ENCODE data around the gene AKAP9. TPM values are rescaled to one million over a fixed set of nuclear protein-coding genes. Genes with fewer than 3 reads are reported as not detected.
A peak's percentile ranks its signal among the peaks of the same experiment; 100 is the strongest.
"Not testable (repeated sequence)": the region's sequence is repeated elsewhere in the genome, so short reads cannot be mapped to it uniquely, and the experiment has no call there.

AKAP9 gene
- total RNA-seq, 4 donors from 2014 or later: 188 to 236 (median 192) TPM

- H3K4me3 ChIP-seq: no peak overlapping the region
- H3K27me3 ChIP-seq: no peaks in the 10 kb centered on the region
- H3K4me1 ChIP-seq: no peaks in the 10 kb centered on the region
- no peak for DNase-seq
- TF ChIP-seq POLR2A (IDR thresholded peaks at IDR 0.05) (no peak), CTCF (IDR thresholded peaks at IDR 0.05) (no peak)
- peaks cover 0 to 89% (median 0%) of the 10 kb centered on the region in 3 donors for H3K36me3 ChIP-seq
- H3K9me3 ChIP-seq: no peaks in the 10 kb centered on the region
- no peak overlapping the region for H3K27ac ChIP-seq
Observed at GRCh38 chr7:92020636-92021035, 80.0 kb downstream of the AKAP9 start.

DNA sequence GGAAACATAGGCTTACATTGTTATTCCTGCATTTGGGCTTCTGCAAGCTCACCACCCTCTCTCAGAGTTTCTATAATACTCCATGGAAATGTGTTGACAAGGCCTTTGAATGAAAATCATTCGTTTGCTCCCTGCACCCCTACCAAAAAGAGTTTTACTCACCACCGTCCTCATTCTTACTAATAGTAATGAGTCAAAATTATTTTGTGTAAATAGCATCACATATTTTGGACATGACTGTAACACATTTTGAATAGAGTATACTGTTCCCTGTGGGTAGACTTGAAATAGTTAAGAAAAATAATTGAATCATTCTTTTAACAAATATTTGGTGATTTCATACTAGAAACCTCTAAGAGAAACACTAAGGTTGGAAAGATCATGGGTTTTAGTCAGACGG is 84.6 kb downstream of the AKAP9 start:
- H3K4me1 ChIP-seq: no peaks in the 10 kb centered on the region
- peaks cover 0 to 12% (median 0%) of the 10 kb centered on the region in 4 donors for H3K9me3 ChIP-seq
- no peak overlapping the region for H3K4me3 ChIP-seq
- peaks cover 0 to 80% (median 0%) of the 10 kb centered on the region in 3 donors for H3K36me3 ChIP-seq
- no peaks in the 10 kb centered on the region for H3K27me3 ChIP-seq
- no peak for DNase-seq
- peak overlapping the region in 1 of 4 donors; percentile 14 for H3K27ac ChIP-seq
- TF ChIP-seq POLR2A (IDR thresholded peaks at IDR 0.05) (no peak), CTCF (IDR thresholded peaks at IDR 0.05) (no peak)

DNA sequence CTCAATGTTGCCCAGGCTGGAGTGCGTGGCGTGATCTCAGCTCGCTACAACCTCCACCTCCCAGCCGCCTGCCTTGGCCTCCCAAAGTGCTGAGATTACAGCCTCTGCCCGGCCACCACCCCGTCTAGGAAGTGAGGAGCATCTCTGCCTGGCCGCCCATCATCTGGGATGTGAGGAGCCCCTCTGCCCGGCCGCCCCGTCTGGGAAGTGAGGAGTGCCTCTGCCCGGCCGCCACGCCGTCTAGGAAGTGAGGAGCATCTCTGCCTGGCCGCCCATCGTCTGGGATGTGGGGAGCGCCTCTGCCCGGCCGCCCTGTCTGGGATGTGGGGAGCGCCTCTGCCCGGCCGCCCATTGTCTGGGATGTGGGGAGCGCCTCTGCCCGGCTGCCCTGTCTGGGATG is 86.0 kb downstream of the AKAP9 start:
- peaks cover 0 to 81% (median 0%) of the 10 kb centered on the region in 3 donors for H3K36me3 ChIP-seq
- peak overlapping the region in 1 of 4 donors; percentile 14 for H3K27ac ChIP-seq
- H3K9me3 ChIP-seq: peaks cover 0 to 12% (median 0%) of the 10 kb centered on the region in 4 donors
- H3K27me3 ChIP-seq, H3K4me3 ChIP-seq, DNase-seq, H3K4me1 ChIP-seq: not testable (repeated sequence)

- not testable (repeated sequence) for H3K27ac ChIP-seq, H3K4me1 ChIP-seq, H3K27me3 ChIP-seq, H3K4me3 ChIP-seq, DNase-seq
- peaks cover 0 to 12% (median 0%) of the 10 kb centered on the region in 4 donors for H3K9me3 ChIP-seq
- H3K36me3 ChIP-seq: peaks cover 0 to 80% (median 0%) of the 10 kb centered on the region in 3 donors
Observed at GRCh38 chr7:92027128-92027527, 86.5 kb downstream of the AKAP9 start.

GRCh38 chr7:92028226-92028625 is 87.6 kb downstream of the AKAP9 start:
- no peak for DNase-seq
- no peaks in the 10 kb centered on the region for H3K4me1 ChIP-seq
- TF ChIP-seq CTCF (IDR thresholded peaks at IDR 0.05) (no peak), POLR2A (IDR thresholded peaks at IDR 0.05) (no peak)
- H3K4me3 ChIP-seq: no peak overlapping the region
- H3K27ac ChIP-seq: no peak overlapping the region
- H3K27me3 ChIP-seq: no peaks in the 10 kb centered on the region
- H3K36me3 ChIP-seq: peaks cover 0 to 71% (median 0%) of the 10 kb centered on the region in 3 donors
- H3K9me3 ChIP-seq: peaks cover 0 to 12% (median 0%) of the 10 kb centered on the region in 4 donors

DNA sequence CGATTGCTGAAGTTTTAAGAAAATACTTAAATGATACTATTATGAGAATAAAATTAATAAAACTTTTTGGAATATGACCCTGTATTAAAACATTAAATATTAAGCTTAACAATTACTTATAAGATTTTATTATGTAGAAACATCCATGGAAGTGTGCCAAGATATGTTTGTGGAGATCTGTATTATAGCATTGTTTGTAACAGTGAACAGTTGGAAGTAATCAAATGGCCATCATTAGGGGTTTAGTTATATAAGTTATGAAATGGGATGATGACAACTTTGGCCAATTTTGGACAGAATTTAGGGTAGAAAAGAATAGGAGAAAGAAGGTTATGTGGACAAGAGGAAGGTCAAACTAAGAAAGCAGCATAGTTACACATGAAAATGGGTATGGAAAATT is 88.0 kb downstream of the AKAP9 start:
- no peak overlapping the region for H3K4me3 ChIP-seq
- H3K4me1 ChIP-seq: no peaks in the 10 kb centered on the region
- H3K27ac ChIP-seq: no peak overlapping the region
- H3K9me3 ChIP-seq: peaks cover 0 to 12% (median 0%) of the 10 kb centered on the region in 4 donors
- no peaks in the 10 kb centered on the region for H3K27me3 ChIP-seq
- no peak for DNase-seq
- peaks cover 0 to 67% (median 0%) of the 10 kb centered on the region in 3 donors for H3K36me3 ChIP-seq
- TF ChIP-seq POLR2A (IDR thresholded peaks at IDR 0.05) (no peak), CTCF (IDR thresholded peaks at IDR 0.05) (no peak)

- no peaks in the 10 kb centered on the region for H3K9me3 ChIP-seq
- H3K27me3 ChIP-seq: no peaks in the 10 kb centered on the region
- no peaks in the 10 kb centered on the region for H3K4me1 ChIP-seq
- peaks cover 0 to 31% (median 0%) of the 10 kb centered on the region in 3 donors for H3K36me3 ChIP-seq
- H3K4me3 ChIP-seq: no peak overlapping the region
- no peak overlapping the region for H3K27ac ChIP-seq
- no peak for DNase-seq
- no peak for TF ChIP-seq CTCF (IDR thresholded peaks at IDR 0.05)
- TF ChIP-seq POLR2A (IDR thresholded peaks at IDR 0.05): no peak
Observed at GRCh38 chr7:92034116-92034515, 93.5 kb downstream of the AKAP9 start.

Data from Peyer's patch (tissue), 4 donors.